Activated CD4-positive, alpha-beta T cell treated with anti-CD3 and anti-CD28 coated beads for 36 hours (primary cell): ENCODE data around the gene PNISR. TPM values are rescaled to one million over a fixed set of nuclear protein-coding genes. Genes with fewer than 3 reads are reported as not detected.
A peak's percentile ranks its signal among the peaks of the same experiment; 100 is the strongest.
"Not testable (repeated sequence)": the region's sequence is repeated elsewhere in the genome, so short reads cannot be mapped to it uniquely, and the experiment has no call there.

ENCODE experiments used
- ATAC-seq: fragments of 200-7000 bp; cut with Tn5 transposase; one replicate; pipeline ENCODE4 v1.10.0; 2021; ENCODE audit warnings: mild to moderate bottlenecking, moderate library complexity
- CTCF ChIA-PET: fragments of 350-600 bp; sonication (Branson Sonifier 250); formaldehyde crosslinking; loops from one replicate; lab custom pipeline; 2021; ENCODE audit warnings: antibody characterized with exemption; lab: Charles Lee
- POLR2A ChIA-PET: fragments of 350-600 bp; sonication (Branson Sonifier 250); formaldehyde crosslinking; loops from one replicate; lab custom pipeline; 2021; ENCODE audit warnings: antibody characterized with exemption, inconsistent platforms; lab: Charles Lee
- DNase-seq: peaks from one replicate; pipeline ENCODE4 v3.0.0-alpha.2; 2020
- H3K27ac Mint-ChIP-seq: one replicate; pipeline ENCODE4 v1.8.0; 2021; ENCODE audit warnings: mixed read lengths
- H3K27me3 Mint-ChIP-seq: one replicate; pipeline ENCODE4 v1.8.0; 2021; ENCODE audit warnings: mixed read lengths
- H3K36me3 Mint-ChIP-seq: one replicate; pipeline ENCODE4 v1.8.0; 2021; ENCODE audit warnings: low read depth, mixed read lengths
- H3K4me1 Mint-ChIP-seq: one replicate; pipeline ENCODE4 v1.8.0; 2021; ENCODE audit warnings: mixed read lengths
- H3K4me3 Mint-ChIP-seq: one replicate; pipeline ENCODE4 v1.8.0; 2021; ENCODE audit warnings: mild to moderate bottlenecking, moderate library complexity, mixed read lengths
- H3K9me3 Mint-ChIP-seq: one replicate; pipeline ENCODE4 v1.8.0; 2021; ENCODE audit warnings: low read depth, mixed read lengths
- intact Hi-C, 2 experiments: fragments of 100-400 bp; cut with DNase I in 1 of 2; cut with micrococcal nuclease in 1 of 2; formaldehyde crosslinking; loops; one replicate each; pipeline versions ENCODE4 v1.14.2 to v1.15.1; 2022 to 2024; cut with DNase I, micrococcal nuclease
- total RNA-seq, 2 experiments: library from RNA; stranded (reverse); gene quantifications; one replicate each; pipeline ENCODE4 v1.2.3, GENCODE V29; 2021

Gene PNISR, protein sequence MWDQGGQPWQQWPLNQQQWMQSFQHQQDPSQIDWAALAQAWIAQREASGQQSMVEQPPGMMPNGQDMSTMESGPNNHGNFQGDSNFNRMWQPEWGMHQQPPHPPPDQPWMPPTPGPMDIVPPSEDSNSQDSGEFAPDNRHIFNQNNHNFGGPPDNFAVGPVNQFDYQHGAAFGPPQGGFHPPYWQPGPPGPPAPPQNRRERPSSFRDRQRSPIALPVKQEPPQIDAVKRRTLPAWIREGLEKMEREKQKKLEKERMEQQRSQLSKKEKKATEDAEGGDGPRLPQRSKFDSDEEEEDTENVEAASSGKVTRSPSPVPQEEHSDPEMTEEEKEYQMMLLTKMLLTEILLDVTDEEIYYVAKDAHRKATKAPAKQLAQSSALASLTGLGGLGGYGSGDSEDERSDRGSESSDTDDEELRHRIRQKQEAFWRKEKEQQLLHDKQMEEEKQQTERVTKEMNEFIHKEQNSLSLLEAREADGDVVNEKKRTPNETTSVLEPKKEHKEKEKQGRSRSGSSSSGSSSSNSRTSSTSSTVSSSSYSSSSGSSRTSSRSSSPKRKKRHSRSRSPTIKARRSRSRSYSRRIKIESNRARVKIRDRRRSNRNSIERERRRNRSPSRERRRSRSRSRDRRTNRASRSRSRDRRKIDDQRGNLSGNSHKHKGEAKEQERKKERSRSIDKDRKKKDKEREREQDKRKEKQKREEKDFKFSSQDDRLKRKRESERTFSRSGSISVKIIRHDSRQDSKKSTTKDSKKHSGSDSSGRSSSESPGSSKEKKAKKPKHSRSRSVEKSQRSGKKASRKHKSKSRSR
- total RNA-seq, result 100 to 1,000 TPM; 127 to 148 TPM

DNA sequence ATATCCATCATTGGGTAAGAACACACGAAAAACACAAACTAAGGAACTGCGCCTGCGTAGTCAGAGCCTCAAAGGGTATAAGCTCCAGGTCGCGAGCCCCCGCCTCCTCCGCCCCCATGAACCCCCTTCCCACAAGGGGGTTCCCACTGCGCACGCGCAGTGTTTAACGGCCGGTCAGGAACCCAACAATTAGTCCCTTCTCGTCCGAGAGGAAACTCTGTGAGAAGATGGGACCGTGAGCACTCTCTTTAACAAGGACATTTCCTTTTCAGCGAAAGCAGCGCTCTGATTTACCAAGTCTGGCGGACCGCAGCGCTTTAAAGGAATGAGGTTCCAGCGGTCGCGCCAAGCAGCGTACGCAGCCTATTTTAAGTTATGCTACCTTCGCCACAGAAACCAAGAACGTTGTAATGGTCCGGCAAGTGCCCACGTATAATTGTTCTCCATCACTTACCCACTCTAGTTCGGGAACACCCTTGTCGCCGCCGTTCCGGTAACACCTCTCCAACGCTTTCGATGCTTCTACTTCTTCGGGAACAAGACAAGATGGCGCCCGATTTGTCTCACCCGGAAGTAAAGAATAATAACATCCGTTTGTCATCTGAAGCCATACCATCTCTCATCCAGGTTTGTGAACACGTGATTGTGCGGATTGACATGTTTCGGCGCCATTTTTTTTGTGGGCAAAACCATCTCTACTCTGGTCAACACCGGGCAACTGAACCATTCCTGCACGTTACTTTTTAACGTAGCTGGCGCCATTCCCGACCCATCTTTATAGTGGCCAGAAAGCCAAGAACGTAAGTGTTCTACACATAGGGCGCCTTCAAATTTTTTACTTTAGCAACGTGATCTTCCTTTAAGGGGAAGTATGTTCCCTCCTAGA, at the start of gene PNISR:
Gene PNISR, minus strand, starts transcription at position 548 of the 886 bp plus-strand sequence. CDS start 10,649 bp downstream, outside the sequence.
- Mint-ChIP-seq H3K4me1 (peaks cover 64% of the 10 kb centered on the region), H3K27me3 (no peaks in the 10 kb centered on the region), H3K27ac (peak within 1 kb of the TSS; percentile 99), H3K9me3 (no peaks in the 10 kb centered on the region), H3K36me3 (peaks cover 41% of the 10 kb centered on the region), H3K4me3 (peak within 1 kb of the TSS; percentile 91)
- POLR2A ChIA-PET, result interaction anchor here (0.6 to 1.0 kb wide), 8 partner anchors 13 to 144 kb away, joined by 3 to 5 read pairs (median 4); partner anchors contain the start of genes CCNC and COQ3
- peak; percentile 86 for ATAC-seq
- intact Hi-C loops, result loop anchor here (1.0 to 2.0 kb wide), 7 partner anchors 31 to 478 kb away; partner anchors contain the start of genes CCNC (in 2 of the 2), COQ3 (in 2 of the 2), USP45 (in 2 of the 2) and FBXL4 (in 1 of the 2)
- CTCF ChIA-PET, result interaction anchor here (0.6 to 2.7 kb wide), 11 partner anchors 9 to 396 kb away, joined by 3 to 12 read pairs (median 4); partner anchors contain the start of gene COQ3
- peak; percentile 91 for DNase-seq

DNA sequence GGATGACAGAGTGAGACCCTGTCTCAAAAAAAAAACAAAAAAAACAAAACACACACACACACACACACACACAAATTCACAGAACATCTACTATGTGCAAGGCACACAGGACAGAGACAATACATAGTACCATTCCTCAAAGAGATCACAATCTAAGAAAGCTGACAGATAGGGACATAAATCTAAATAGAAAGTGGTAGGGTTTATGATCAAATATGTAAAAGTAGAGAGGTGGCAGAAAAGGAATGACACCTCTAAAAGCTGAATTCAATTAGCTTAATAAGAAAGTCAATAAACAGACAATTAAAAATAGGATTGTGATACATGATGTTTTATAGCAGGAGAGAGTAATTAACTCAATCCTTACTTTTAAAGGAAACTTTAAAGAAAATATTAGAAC, 48.6 kb upstream of the PNISR start:
- no peaks in the 10 kb centered on the region for H3K27me3 Mint-ChIP-seq

DNA sequence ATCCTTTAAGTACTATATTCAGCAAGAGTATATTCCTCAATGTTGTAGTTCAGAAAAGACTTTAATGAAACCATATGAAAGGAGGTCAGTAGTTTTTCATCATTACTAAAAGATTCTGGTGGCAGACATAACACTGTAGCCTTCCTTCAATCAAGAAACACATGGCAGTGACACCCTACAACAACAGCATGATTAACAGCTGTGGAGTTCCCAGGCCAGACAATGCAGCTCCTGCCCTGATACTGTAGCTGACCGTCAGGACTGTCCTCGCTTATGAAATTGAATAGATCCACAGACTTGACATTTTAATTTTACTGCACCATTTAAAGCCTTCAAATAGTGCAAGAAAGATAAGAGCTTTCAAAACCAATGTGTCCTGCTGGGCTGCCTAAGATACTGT, 46.5 kb upstream of the PNISR start:
- no peaks in the 10 kb centered on the region for H3K9me3 Mint-ChIP-seq
- no peak for ATAC-seq
- no peak overlapping the region for H3K27ac Mint-ChIP-seq
- H3K4me3 Mint-ChIP-seq, result no peak overlapping the region
- ChIA-PET POLR2A (no interaction called here), CTCF (interaction anchor here (1.0 kb wide), 1 partner anchor 11 kb away, joined by 3 read pairs; no protein-coding TSS in a partner anchor)
- peaks cover 7% of the 10 kb centered on the region for H3K36me3 Mint-ChIP-seq
- H3K4me1 Mint-ChIP-seq, result no peaks in the 10 kb centered on the region
- no peaks in the 10 kb centered on the region for H3K27me3 Mint-ChIP-seq
- no peak for DNase-seq
- intact Hi-C loops, result no loop called here

More for the DNA sequence above, 48.6 kb upstream of the PNISR start:
- CTCF ChIA-PET, result no interaction called here
- intact Hi-C loops, result no loop called here
- Mint-ChIP-seq H3K4me1 (no peaks in the 10 kb centered on the region), H3K4me3 (no peak overlapping the region), H3K36me3 (peaks cover 13% of the 10 kb centered on the region), H3K9me3 (no peaks in the 10 kb centered on the region), H3K27ac (no peak overlapping the region)
- DNase-seq (no peak), ATAC-seq (no peak)
- POLR2A ChIA-PET, result no interaction called here

DNA sequence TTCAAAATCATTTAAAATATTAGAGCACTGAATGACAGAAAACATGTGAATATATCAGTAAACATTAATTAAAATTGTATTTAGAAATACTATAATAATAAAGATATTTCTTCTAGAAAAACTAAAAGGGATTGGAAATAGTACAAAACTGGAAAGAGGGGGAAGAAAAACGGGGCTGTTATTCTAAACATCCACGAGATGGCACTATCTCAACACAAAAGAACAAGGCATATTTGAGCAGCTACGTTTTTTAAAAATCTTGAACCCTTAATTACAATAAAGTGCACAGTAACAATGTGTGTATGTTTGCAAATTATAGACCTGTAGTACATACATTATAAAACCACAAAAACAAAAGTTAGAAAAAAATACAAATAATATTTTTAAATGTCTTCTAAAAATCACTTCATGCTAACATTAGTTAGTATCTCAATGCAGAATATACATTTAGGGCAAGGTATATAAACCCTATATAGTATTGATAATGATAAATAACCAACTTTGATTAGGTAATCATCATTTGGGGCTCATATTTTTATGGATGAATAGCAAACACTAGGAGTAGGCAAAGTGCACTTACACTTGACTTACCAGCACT, 42.5 kb upstream of the PNISR start:
- no peak for ATAC-seq
- ChIA-PET POLR2A (interaction anchor here (0.6 kb wide), 1 partner anchor 47 kb away, joined by 4 read pairs; no protein-coding TSS in a partner anchor), CTCF (interaction anchor here (0.6 to 2.3 kb wide), 12 partner anchors 8 to 649 kb away, joined by 3 to 29 read pairs (median 3); partner anchors contain the start of gene CCNC)
- Mint-ChIP-seq H3K9me3 (no peaks in the 10 kb centered on the region), H3K27ac (no peak overlapping the region), H3K4me1 (no peaks in the 10 kb centered on the region), H3K36me3 (peaks cover 5% of the 10 kb centered on the region), H3K27me3 (no peaks in the 10 kb centered on the region), H3K4me3 (no peak overlapping the region)
- intact Hi-C loops, result loop anchor here (1.0 to 10.0 kb wide), 4 partner anchors 122 to 627 kb away; no protein-coding TSS in a partner anchor
- no peak for DNase-seq

DNA sequence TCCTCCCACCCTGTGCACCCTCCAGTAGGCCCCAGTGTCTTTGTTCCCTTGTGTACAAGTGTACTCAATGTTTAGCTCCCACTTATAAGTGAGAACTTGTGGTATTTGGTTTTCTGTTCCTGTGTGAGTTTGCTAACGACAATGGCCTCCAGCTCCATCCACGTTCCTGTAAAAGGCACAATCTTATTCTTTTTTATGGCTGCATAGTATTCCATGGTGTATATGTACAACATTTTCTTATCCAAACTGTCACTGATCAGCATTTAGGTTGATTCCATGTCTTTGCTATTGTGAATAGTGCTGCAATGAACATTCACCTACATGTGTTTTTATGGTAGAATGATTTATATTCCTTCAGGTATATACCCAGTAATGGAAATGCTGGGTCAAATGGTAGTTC, 34.0 kb upstream of the PNISR start:
- Mint-ChIP-seq H3K36me3 (peaks cover 34% of the 10 kb centered on the region), H3K9me3 (peaks cover 12% of the 10 kb centered on the region)
- H3K27me3 Mint-ChIP-seq, DNase-seq, H3K4me1 Mint-ChIP-seq, H3K4me3 Mint-ChIP-seq, H3K27ac Mint-ChIP-seq, ATAC-seq, intact Hi-C loops, POLR2A ChIA-PET: not testable (repeated sequence)
- CTCF ChIA-PET, result interaction anchor here (1.2 kb wide), 1 partner anchor 9 kb away, joined by 3 read pairs; no protein-coding TSS in a partner anchor

DNA sequence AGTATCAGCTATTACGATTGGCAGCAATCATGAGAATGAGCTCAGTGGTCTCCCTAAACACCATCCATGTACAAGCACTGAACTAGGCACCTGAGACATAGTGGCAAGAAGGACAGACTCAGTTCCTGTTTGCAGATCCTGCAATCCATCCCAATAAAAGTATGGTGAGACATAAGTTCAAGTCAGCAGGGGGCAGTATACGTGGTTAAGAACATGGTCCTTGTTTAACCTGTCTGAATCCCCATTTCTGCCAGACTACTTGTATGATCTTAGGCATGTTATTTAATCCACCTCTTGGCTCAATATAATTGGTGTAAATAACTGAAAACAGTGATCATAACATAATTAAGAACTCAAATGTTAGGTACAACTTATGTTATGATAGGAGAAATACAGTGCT, 33.2 kb upstream of the PNISR start:
- POLR2A ChIA-PET, result no interaction called here

DNA sequence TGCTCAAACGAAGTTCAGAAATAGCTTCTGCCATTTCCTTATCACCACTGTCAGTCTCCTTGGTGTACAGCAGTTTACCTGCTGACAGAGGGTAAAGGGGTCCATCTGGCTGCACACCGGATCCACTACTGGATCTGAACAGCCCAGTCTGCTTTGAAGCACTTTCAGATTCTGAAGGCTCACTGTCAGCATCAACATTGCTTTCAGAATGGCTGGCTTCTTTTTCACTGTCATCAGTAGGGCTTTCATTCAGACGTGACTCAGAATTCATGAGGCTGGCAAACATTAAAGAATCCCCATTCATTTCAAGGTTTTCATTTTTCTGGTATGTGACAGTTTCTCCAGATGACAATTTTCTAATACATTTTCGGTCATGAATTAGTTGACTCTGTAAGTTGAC, 21.0 kb upstream of the PNISR start:
- Mint-ChIP-seq H3K9me3 (peaks cover 12% of the 10 kb centered on the region), H3K36me3 (peaks cover 37% of the 10 kb centered on the region), H3K4me3 (no peak overlapping the region), H3K4me1 (peaks cover 2% of the 10 kb centered on the region), H3K27ac (no peak overlapping the region), H3K27me3 (no peaks in the 10 kb centered on the region)
- CTCF ChIA-PET, result interaction anchor here (1.5 kb wide), 1 partner anchor 12 kb away, joined by 3 read pairs; no protein-coding TSS in a partner anchor
- ATAC-seq (peak; percentile 53), DNase-seq (no peak)
- POLR2A ChIA-PET, result no interaction called here
- intact Hi-C loops, result no loop called here

More for the DNA sequence above, 33.2 kb upstream of the PNISR start:
- Mint-ChIP-seq H3K27me3 (no peaks in the 10 kb centered on the region), H3K27ac (no peak overlapping the region), H3K9me3 (peaks cover 16% of the 10 kb centered on the region), H3K36me3 (peaks cover 36% of the 10 kb centered on the region), H3K4me1 (no peaks in the 10 kb centered on the region), H3K4me3 (no peak overlapping the region)
- DNase-seq (peak; percentile 9), ATAC-seq (no peak)
- intact Hi-C loops, result no loop called here
- CTCF ChIA-PET, result interaction anchor here (1.3 kb wide), 1 partner anchor 294 kb away, joined by 3 read pairs; no protein-coding TSS in a partner anchor

DNA sequence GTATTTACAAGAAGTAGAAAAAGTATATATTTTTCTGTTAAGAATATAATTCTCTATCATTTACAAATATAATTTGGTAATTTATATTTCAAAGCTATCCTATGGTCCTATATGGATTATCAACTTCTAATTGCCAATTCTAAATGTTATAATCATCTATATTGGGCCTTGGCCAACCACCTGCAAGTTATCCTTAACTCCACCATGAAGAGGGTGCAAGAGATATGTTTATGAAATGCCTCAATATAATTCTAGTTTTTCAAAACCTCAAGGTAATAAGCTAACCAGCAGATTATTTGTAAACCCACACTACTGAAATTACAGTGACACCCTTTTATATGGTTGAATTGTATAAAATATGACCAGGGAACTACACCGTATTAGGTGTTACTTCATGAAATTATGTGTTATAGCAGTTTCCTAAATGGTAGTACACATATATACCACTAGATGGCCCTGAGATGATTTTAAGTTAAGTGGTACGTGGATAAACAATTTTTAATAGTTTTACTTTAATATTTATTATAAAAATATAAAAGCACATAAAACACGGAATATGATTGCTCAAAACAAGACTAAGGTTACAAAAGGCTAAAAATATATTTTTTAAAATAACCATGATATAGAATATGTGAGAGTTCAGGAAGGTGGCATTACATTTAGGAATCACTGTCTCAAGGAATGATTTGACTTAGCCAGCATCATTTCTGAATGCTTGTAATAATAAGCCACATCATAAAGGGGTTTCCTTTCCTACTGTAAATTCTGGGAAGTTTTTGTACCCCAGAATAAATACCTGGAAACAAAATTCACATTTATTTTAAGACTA, 9.8 kb upstream of the PNISR start:
- ChIA-PET CTCF (interaction anchor here (0.6 to 2.6 kb wide), 15 partner anchors 9 to 311 kb away, joined by 3 to 13 read pairs (median 3); partner anchors contain the start of genes COQ3 and PNISR), POLR2A (no interaction called here)
- no peak for DNase-seq
- intact Hi-C loops, result no loop called here
- no peak overlapping the region for H3K27ac Mint-ChIP-seq
- H3K4me1 Mint-ChIP-seq, result no peaks in the 10 kb centered on the region
- H3K36me3 Mint-ChIP-seq, result peaks cover 6% of the 10 kb centered on the region
- no peak overlapping the region for H3K4me3 Mint-ChIP-seq
- peak; percentile 33 for ATAC-seq
- no peaks in the 10 kb centered on the region for H3K27me3 Mint-ChIP-seq
- no peaks in the 10 kb centered on the region for H3K9me3 Mint-ChIP-seq

DNA sequence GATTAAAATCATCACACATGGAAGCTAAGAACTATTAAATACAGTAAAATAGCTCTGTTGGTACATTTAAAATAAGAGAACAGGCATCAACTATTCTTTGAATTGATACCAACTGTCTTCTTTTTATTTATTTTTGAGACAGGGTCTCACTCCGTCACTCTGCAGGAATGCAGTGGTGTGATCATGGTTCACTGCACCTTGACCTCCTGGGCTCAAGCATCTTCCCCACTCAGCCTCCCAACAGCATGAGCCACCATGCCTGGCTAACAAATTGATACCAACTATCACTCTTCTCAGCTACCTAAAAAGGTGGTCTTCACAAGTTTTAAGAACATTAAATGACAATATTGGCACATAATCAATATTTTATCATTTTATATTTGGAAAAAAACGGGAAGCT, 7.8 kb upstream of the PNISR start:
- CTCF ChIA-PET, result interaction anchor here (0.6 to 2.6 kb wide), 10 partner anchors 7 to 313 kb away, joined by 3 to 13 read pairs (median 4); partner anchors contain the start of gene PNISR
- peaks cover 2% of the 10 kb centered on the region for H3K36me3 Mint-ChIP-seq
- peak overlapping the region; percentile 47 for H3K27ac Mint-ChIP-seq
- intact Hi-C loops, result no loop called here
- H3K4me1 Mint-ChIP-seq, result peaks cover 2% of the 10 kb centered on the region
- no peak overlapping the region for H3K4me3 Mint-ChIP-seq
- H3K27me3 Mint-ChIP-seq, result no peaks in the 10 kb centered on the region
- DNase-seq (no peak), ATAC-seq (no peak)
- H3K9me3 Mint-ChIP-seq, result no peaks in the 10 kb centered on the region
- POLR2A ChIA-PET, result no interaction called here
